Measurements from ENCODE around the gene ALG5. TPM values are rescaled to one million over a fixed set of nuclear protein-coding genes. Genes with fewer than 3 reads are reported as not detected.

The ALG5 gene
- total and polyA plus RNA-seq, 2 experiments from 2014 or later: 66.2 to 99.4 TPM

- no peaks in the 10 kb centered on the region for H3K9me3 ChIP-seq (ENCODE audit: low read depth)
- no peak overlapping the region for H2AFZ ChIP-seq
- no peaks in the 10 kb centered on the region for H3K4me1 ChIP-seq (ENCODE audit: insufficient read depth)
- H3K36me3 ChIP-seq (replicated peaks; ENCODE audit: insufficient read depth, low read depth): no peaks in the 10 kb centered on the region
- no peaks in the 10 kb centered on the region for H3K9me2 ChIP-seq (replicated peaks; ENCODE audit: insufficient read depth)
- no peak for DNase-seq (ENCODE audit: low spot score)
- TF ChIP-seq EZH2 (IDR thresholded peaks at IDR 0.05; ENCODE audit: borderline replicate concordance) (no peak), EZH2phosphoT487 (IDR thresholded peaks at IDR 0.05; ENCODE audit: low read depth, severe bottlenecking, unreplicated experiment) (no peak), CTCF (IDR thresholded peaks at IDR 0.05; ENCODE audit: poor library complexity) (no peak)
- H3K4me3 ChIP-seq: no peak overlapping the region
- H3K27ac ChIP-seq: no peak overlapping the region
- no peaks in the 10 kb centered on the region for H3K27me3 ChIP-seq
- no peaks in the 10 kb centered on the region for H4K20me1 ChIP-seq (ENCODE audit: insufficient read depth, poor library complexity, severe bottlenecking)
- peaks cover 4% of the 10 kb centered on the region for H3K79me2 ChIP-seq
- H3K4me2 ChIP-seq: no peak overlapping the region
- WGBS (ENCODE audit: low lambda C conversion rate, missing lambda C conversion rate): 97% methylated on average over 5 of the region's 5 CpGs
Observed at GRCh38 chr13:37009692-37010091, 10.6 kb upstream of the ALG5 start.

GRCh38 chr13:37001921-37002250 lies 2.7 kb upstream of the ALG5 start:
- H3K9me3 ChIP-seq (ENCODE audit: low read depth): no peaks in the 10 kb centered on the region
- 43% methylated on average over 3 of the region's 3 CpGs for WGBS (ENCODE audit: low lambda C conversion rate, missing lambda C conversion rate)
- peak overlapping the region; percentile 59 for H3K4me3 ChIP-seq
- peaks cover 41% of the 10 kb centered on the region for H3K79me2 ChIP-seq
- H4K20me1 ChIP-seq (ENCODE audit: insufficient read depth, poor library complexity, severe bottlenecking): no peaks in the 10 kb centered on the region
- DNase-seq (ENCODE audit: low spot score): no peak
- no peaks in the 10 kb centered on the region for H3K27me3 ChIP-seq
- no peak for TF ChIP-seq EZH2phosphoT487 (IDR thresholded peaks at IDR 0.05; ENCODE audit: low read depth, severe bottlenecking, unreplicated experiment)
- TF ChIP-seq CTCF (IDR thresholded peaks at IDR 0.05; ENCODE audit: poor library complexity): no peak
- TF ChIP-seq EZH2 (IDR thresholded peaks at IDR 0.05; ENCODE audit: borderline replicate concordance): no peak
- H3K27ac ChIP-seq: peak overlapping the region; percentile 99
- H3K36me3 ChIP-seq (replicated peaks; ENCODE audit: insufficient read depth, low read depth): no peaks in the 10 kb centered on the region
- no peaks in the 10 kb centered on the region for H3K9me2 ChIP-seq (replicated peaks; ENCODE audit: insufficient read depth)
- H2AFZ ChIP-seq: peak overlapping the region; percentile 79
- H3K4me1 ChIP-seq (ENCODE audit: insufficient read depth): peaks cover 14% of the 10 kb centered on the region
- peak overlapping the region; percentile 88 for H3K4me2 ChIP-seq

GRCh38 chr13:36998624-36999041 lies 507 bp downstream of the ALG5 start:
- no peaks in the 10 kb centered on the region for H3K36me3 ChIP-seq (replicated peaks; ENCODE audit: insufficient read depth, low read depth)
- no peaks in the 10 kb centered on the region for H3K9me3 ChIP-seq (ENCODE audit: low read depth)
- H3K4me3 ChIP-seq: peak overlapping the region; percentile 84
- no peak for TF ChIP-seq EZH2phosphoT487 (IDR thresholded peaks at IDR 0.05; ENCODE audit: low read depth, severe bottlenecking, unreplicated experiment)
- no peak for TF ChIP-seq EZH2 (IDR thresholded peaks at IDR 0.05; ENCODE audit: borderline replicate concordance)
- no peak for TF ChIP-seq CTCF (IDR thresholded peaks at IDR 0.05; ENCODE audit: poor library complexity)
- under 1% methylated on average over 21 of the region's 21 CpGs for WGBS (ENCODE audit: low lambda C conversion rate, missing lambda C conversion rate)
- H2AFZ ChIP-seq: peak overlapping the region; percentile 71
- peak overlapping the region; percentile 87 for H3K4me2 ChIP-seq
- peaks cover 14% of the 10 kb centered on the region for H3K4me1 ChIP-seq (ENCODE audit: insufficient read depth)
- peak; percentile 35 for DNase-seq (ENCODE audit: low spot score)
- peaks cover 60% of the 10 kb centered on the region for H3K79me2 ChIP-seq
- no peaks in the 10 kb centered on the region for H4K20me1 ChIP-seq (ENCODE audit: insufficient read depth, poor library complexity, severe bottlenecking)
- H3K9me2 ChIP-seq (replicated peaks; ENCODE audit: insufficient read depth): no peaks in the 10 kb centered on the region
- H3K27me3 ChIP-seq: no peaks in the 10 kb centered on the region
- peak overlapping the region; percentile 89 for H3K27ac ChIP-seq
